Epithelial cell of esophagus (primary cell): ENCODE data around the gene GALNT12.

Source experiments
- DNase-seq: peaks from one replicate; pipeline ENCODE4 v3.0.0; 2010; ENCODE audit warnings: low read depth
- H3K4me3 ChIP-seq: 2 replicates; pipeline ENCODE4 v1.5.1; 2011; ENCODE audit warnings: mild to moderate bottlenecking, low read length, control low read depth
- CTCF ChIP-seq: IDR thresholded peaks from 2 replicates; pipeline ENCODE4 v1.5.1; 2011; ENCODE audit warnings: low read depth, mild to moderate bottlenecking, low read length, control low read depth, inconsistent platforms; ENCODE audit not compliant: insufficient read depth; ENCODE audit errors: missing control alignments

The GALNT12 gene

GRCh38 chr9:98808411-98808815, 943 bp downstream of the GALNT12 start:
- peak overlapping the region; percentile 43 for H3K4me3 ChIP-seq
- DNase-seq: no peak
- TF ChIP-seq CTCF: no peak

GRCh38 chr9:98808875-98809274, 1.4 kb downstream of the GALNT12 start:
- H3K4me3 ChIP-seq: no peak overlapping the region
- DNase-seq: no peak
- no peak for TF ChIP-seq CTCF

GRCh38 chr9:98809311-98810101, 2.0 kb downstream of the GALNT12 start:
- no peak for TF ChIP-seq CTCF
- no peak for DNase-seq
- H3K4me3 ChIP-seq: no peak overlapping the region

GRCh38 chr9:98810102-98810842, 2.8 kb downstream of the GALNT12 start:
- DNase-seq: peak; percentile 20
- no peak for TF ChIP-seq CTCF
- no peak overlapping the region for H3K4me3 ChIP-seq

- peak; percentile 84 for DNase-seq
- TF ChIP-seq CTCF: no peak
- no peak overlapping the region for H3K4me3 ChIP-seq
Observed at GRCh38 chr9:98811051-98811650, 3.7 kb downstream of the GALNT12 start.

GRCh38 chr9:98815391-98815951, 8.0 kb downstream of the GALNT12 start:
- no peak for TF ChIP-seq CTCF

More at GRCh38 chr9:98815391-98815951, 8.0 kb downstream of the GALNT12 start:
- H3K4me3 ChIP-seq: no peak overlapping the region
- no peak for DNase-seq
